ENCODE data around the gene FDXR. TPM values are rescaled to one million over a fixed set of nuclear protein-coding genes. Genes with fewer than 3 reads are reported as not detected.

Gene FDXR
- total and polyA plus RNA-seq, 4 donors: 3.9 to 10.1 (median 4.6) TPM

- no peak for DNase-seq (ENCODE audit: low spot score)
- Histone ChIP-seq H3K27me3 (ENCODE audit: control insufficient read depth in 4 of 4, insufficient read depth in 4 of 4, low read length in 3 of 4) (no peaks in the 10 kb centered on the region), H3K4me1 (ENCODE audit: control insufficient read depth in 4 of 4, insufficient read depth in 4 of 4, low read length in 3 of 4) (peaks cover 0 to 7% (median 5%) of the 10 kb centered on the region in 4 donors), H3K36me3 (ENCODE audit: control insufficient read depth in 4 of 4, insufficient read depth in 3 of 4, low read depth in 1 of 4, low read length in 3 of 4) (peaks cover 0 to 8% (median 2%) of the 10 kb centered on the region in 4 donors), H3K9ac (ENCODE audit: low read depth in 1 of 2, low read length in 2 of 2) (no peak overlapping the region), H3K27ac (ENCODE audit: low read depth in 1 of 2, low read length in 2 of 2) (no peak overlapping the region), H3K4me3 (ENCODE audit: low read depth in 1 of 3, low read length in 3 of 3) (no peak overlapping the region), H3K9me3 (ENCODE audit: control insufficient read depth in 4 of 4, low read length in 3 of 4) (no peaks in the 10 kb centered on the region)
- WGBS: 68% methylated on average over 13 of the region's 13 CpGs
- TF ChIP-seq, protein P1, sequence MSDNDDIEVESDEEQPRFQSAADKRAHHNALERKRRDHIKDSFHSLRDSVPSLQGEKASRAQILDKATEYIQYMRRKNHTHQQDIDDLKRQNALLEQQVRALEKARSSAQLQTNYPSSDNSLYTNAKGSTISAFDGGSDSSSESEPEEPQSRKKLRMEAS (IDR thresholded peaks at IDR 0.05): no peak
- no peak for TF ChIP-seq ATF3 (IDR thresholded peaks at IDR 0.05)
- no peak for TF ChIP-seq EGR1 (IDR thresholded peaks at IDR 0.05; ENCODE audit: low read depth in 2 of 2)
These were observed 31.7 kb downstream of the FDXR start for GRCh38 chr17:74840989-74841666.

GRCh38 chr17:74839990-74840852 is 32.6 kb downstream of the FDXR start:
- Histone ChIP-seq H3K27me3 (ENCODE audit: control insufficient read depth in 4 of 4, insufficient read depth in 4 of 4, low read length in 3 of 4) (no peaks in the 10 kb centered on the region), H3K4me1 (ENCODE audit: control insufficient read depth in 4 of 4, insufficient read depth in 4 of 4, low read length in 3 of 4) (peaks cover 0 to 7% (median 5%) of the 10 kb centered on the region in 4 donors), H3K9ac (ENCODE audit: low read depth in 1 of 2, low read length in 2 of 2) (no peak overlapping the region), H3K9me3 (ENCODE audit: control insufficient read depth in 4 of 4, low read length in 3 of 4) (no peaks in the 10 kb centered on the region), H3K4me3 (ENCODE audit: low read depth in 1 of 3, low read length in 3 of 3) (no peak overlapping the region), H3K27ac (ENCODE audit: low read depth in 1 of 2, low read length in 2 of 2) (no peak overlapping the region), H3K36me3 (ENCODE audit: control insufficient read depth in 4 of 4, insufficient read depth in 3 of 4, low read depth in 1 of 4, low read length in 3 of 4) (peaks cover 0 to 14% (median 2%) of the 10 kb centered on the region in 4 donors)
- no peak for DNase-seq (ENCODE audit: low spot score)
- WGBS: 73% methylated on average over 7 of the region's 7 CpGs
- TF ChIP-seq EGR1 (IDR thresholded peaks at IDR 0.05; ENCODE audit: low read depth in 2 of 2): no peak

- TF ChIP-seq SP1 (IDR thresholded peaks at IDR 0.05) (no peak), FOXA1 (IDR thresholded peaks at IDR 0.05) (no peak), HNF4A (conservative IDR thresholded peaks at IDR 0.05) (no peak), JUND (IDR thresholded peaks at IDR 0.05) (no peak)
- TF ChIP-seq, protein P1 (IDR thresholded peaks at IDR 0.05): no peak
- Histone ChIP-seq H3K9me3 (ENCODE audit: control insufficient read depth in 4 of 4, low read length in 3 of 4) (no peaks in the 10 kb centered on the region), H3K27ac (ENCODE audit: low read depth in 1 of 2, low read length in 2 of 2) (no peak overlapping the region), H3K36me3 (ENCODE audit: control insufficient read depth in 4 of 4, insufficient read depth in 3 of 4, low read depth in 1 of 4, low read length in 3 of 4) (peaks cover 0 to 14% (median 4%) of the 10 kb centered on the region in 4 donors), H3K4me1 (ENCODE audit: control insufficient read depth in 4 of 4, insufficient read depth in 4 of 4, low read length in 3 of 4) (peaks cover 0 to 7% (median 5%) of the 10 kb centered on the region in 4 donors), H3K4me3 (ENCODE audit: low read depth in 1 of 3, low read length in 3 of 3) (no peak overlapping the region), H3K27me3 (ENCODE audit: control insufficient read depth in 4 of 4, insufficient read depth in 4 of 4, low read length in 3 of 4) (no peaks in the 10 kb centered on the region), H3K9ac (ENCODE audit: low read depth in 1 of 2, low read length in 2 of 2) (no peak overlapping the region)
- WGBS: 96% methylated on average over 9 of the region's 9 CpGs
- no peak for DNase-seq (ENCODE audit: low spot score)
These were observed 34.5 kb downstream of the FDXR start for GRCh38 chr17:74838274-74838673.

DNA sequence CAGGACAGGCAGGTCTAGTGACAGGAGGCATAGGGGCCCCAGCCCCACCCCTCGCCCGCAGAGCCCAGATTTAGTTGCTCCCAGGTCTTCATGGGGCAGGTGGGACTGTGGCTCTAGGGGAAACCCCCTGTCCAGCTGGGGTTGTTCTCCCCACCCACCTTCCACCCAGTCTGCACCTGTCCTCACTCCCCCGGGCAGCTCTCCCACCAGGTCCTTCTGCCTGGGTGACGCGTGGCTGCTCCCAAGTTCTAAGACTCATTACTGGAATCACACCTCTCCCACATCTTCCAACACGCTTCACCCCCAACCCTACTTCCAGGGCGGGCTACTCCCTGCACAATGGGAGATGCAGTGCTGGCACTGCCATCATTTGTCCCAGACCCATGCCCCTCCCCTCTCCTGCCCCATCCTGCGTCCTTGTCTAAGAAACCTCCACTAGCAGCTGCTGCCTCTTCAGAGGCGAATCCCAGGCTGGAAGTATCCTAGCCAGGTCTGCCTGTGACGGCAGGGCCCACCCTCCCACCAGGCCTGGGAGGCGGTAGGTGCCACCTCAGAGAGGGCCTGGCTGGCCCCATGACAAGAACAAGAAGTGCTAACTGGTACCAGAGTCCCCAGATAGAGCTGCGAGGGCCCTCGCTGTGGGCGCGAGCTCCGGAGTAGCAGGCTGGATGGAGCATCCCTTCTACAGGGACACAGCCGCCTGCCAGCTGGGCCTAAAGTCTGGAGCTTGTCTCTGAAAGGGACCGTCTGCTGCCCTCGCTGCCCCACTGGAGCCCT is 35.9 kb downstream of the FDXR start:
- H3K9ac ChIP-seq (ENCODE audit: low read depth in 1 of 2, low read length in 2 of 2): no peak overlapping the region
- no peaks in the 10 kb centered on the region for H3K27me3 ChIP-seq (ENCODE audit: control insufficient read depth in 4 of 4, insufficient read depth in 4 of 4, low read length in 3 of 4)
- H3K4me3 ChIP-seq (ENCODE audit: low read depth in 1 of 3, low read length in 3 of 3): no peak overlapping the region
- DNase-seq (ENCODE audit: low spot score): no peak
- peaks cover 0 to 14% (median 4%) of the 10 kb centered on the region in 4 donors for H3K36me3 ChIP-seq (ENCODE audit: control insufficient read depth in 4 of 4, insufficient read depth in 3 of 4, low read depth in 1 of 4, low read length in 3 of 4)
- no peak overlapping the region for H3K27ac ChIP-seq (ENCODE audit: low read depth in 1 of 2, low read length in 2 of 2)
- no peaks in the 10 kb centered on the region for H3K4me1 ChIP-seq (ENCODE audit: control insufficient read depth in 4 of 4, insufficient read depth in 4 of 4, low read length in 3 of 4)
- 96% methylated on average over 19 of the region's 19 CpGs for WGBS
- no peaks in the 10 kb centered on the region for H3K9me3 ChIP-seq (ENCODE audit: control insufficient read depth in 4 of 4, low read length in 3 of 4)
- TF ChIP-seq YY1 (IDR thresholded peaks at IDR 0.05): no peak
- TF ChIP-seq, protein P2, sequence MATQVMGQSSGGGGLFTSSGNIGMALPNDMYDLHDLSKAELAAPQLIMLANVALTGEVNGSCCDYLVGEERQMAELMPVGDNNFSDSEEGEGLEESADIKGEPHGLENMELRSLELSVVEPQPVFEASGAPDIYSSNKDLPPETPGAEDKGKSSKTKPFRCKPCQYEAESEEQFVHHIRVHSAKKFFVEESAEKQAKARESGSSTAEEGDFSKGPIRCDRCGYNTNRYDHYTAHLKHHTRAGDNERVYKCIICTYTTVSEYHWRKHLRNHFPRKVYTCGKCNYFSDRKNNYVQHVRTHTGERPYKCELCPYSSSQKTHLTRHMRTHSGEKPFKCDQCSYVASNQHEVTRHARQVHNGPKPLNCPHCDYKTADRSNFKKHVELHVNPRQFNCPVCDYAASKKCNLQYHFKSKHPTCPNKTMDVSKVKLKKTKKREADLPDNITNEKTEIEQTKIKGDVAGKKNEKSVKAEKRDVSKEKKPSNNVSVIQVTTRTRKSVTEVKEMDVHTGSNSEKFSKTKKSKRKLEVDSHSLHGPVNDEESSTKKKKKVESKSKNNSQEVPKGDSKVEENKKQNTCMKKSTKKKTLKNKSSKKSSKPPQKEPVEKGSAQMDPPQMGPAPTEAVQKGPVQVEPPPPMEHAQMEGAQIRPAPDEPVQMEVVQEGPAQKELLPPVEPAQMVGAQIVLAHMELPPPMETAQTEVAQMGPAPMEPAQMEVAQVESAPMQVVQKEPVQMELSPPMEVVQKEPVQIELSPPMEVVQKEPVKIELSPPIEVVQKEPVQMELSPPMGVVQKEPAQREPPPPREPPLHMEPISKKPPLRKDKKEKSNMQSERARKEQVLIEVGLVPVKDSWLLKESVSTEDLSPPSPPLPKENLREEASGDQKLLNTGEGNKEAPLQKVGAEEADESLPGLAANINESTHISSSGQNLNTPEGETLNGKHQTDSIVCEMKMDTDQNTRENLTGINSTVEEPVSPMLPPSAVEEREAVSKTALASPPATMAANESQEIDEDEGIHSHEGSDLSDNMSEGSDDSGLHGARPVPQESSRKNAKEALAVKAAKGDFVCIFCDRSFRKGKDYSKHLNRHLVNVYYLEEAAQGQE (IDR thresholded peaks at IDR 0.05): no peak
- no peak for TF ChIP-seq GABPA (IDR thresholded peaks at IDR 0.05 in 1 of 2, conservative IDR thresholded peaks at IDR 0.05 in 1 of 2)
- TF ChIP-seq ZBTB33 (IDR thresholded peaks at IDR 0.05): no peak
- no peak for TF ChIP-seq RAD21 (IDR thresholded peaks at IDR 0.05)
- TF ChIP-seq FOXA1 (IDR thresholded peaks at IDR 0.05): no peak
- TF ChIP-seq ATF3 (IDR thresholded peaks at IDR 0.05): no peak

Measured in liver (tissue), 9 donors.